ENCODE measurements around the gene CDKL1.

The CDKL1 gene

GRCh38 chr14:50340045-50340444, 56.6 kb downstream of the CDKL1 start:
- Histone ChIP-seq H3K4me1 (ENCODE audit: insufficient read depth, poor library complexity, severe bottlenecking) (peaks cover 9% of the 10 kb centered on the region), H3K36me3 (ENCODE audit: low read depth) (no peaks in the 10 kb centered on the region), H3K27me3 (ENCODE audit: insufficient read depth, poor library complexity, severe bottlenecking) (no peaks in the 10 kb centered on the region), H3K9me3 (ENCODE audit: severe bottlenecking) (no peaks in the 10 kb centered on the region), H3K27ac (ENCODE audit: poor library complexity, severe bottlenecking) (no peak overlapping the region), H3K4me3 (ENCODE audit: severe bottlenecking) (no peak overlapping the region)
- DNase-seq (ENCODE audit: low spot score) (no peak), ATAC-seq (ENCODE audit: low read depth) (no peak)
- TF ChIP-seq CTCF (IDR thresholded peaks at IDR 0.05; ENCODE audit: poor library complexity, severe bottlenecking): no peak

GRCh38 chr14:50339178-50339804, 57.4 kb downstream of the CDKL1 start:
- TF ChIP-seq CTCF (IDR thresholded peaks at IDR 0.05; ENCODE audit: poor library complexity, severe bottlenecking): no peak
- Histone ChIP-seq H3K27me3 (ENCODE audit: insufficient read depth, poor library complexity, severe bottlenecking) (no peaks in the 10 kb centered on the region), H3K4me3 (ENCODE audit: severe bottlenecking) (no peak overlapping the region), H3K36me3 (ENCODE audit: low read depth) (no peaks in the 10 kb centered on the region), H3K4me1 (ENCODE audit: insufficient read depth, poor library complexity, severe bottlenecking) (peaks cover 9% of the 10 kb centered on the region), H3K27ac (ENCODE audit: poor library complexity, severe bottlenecking) (no peak overlapping the region), H3K9me3 (ENCODE audit: severe bottlenecking) (no peaks in the 10 kb centered on the region)
- no peak for DNase-seq (ENCODE audit: low spot score)
- ATAC-seq (ENCODE audit: low read depth): no peak

GRCh38 chr14:50338587-50338986, 58.1 kb downstream of the CDKL1 start:
- ATAC-seq (ENCODE audit: low read depth): no peak

GRCh38 chr14:50335989-50336824, 60.5 kb downstream of the CDKL1 start:
- no peak for DNase-seq (ENCODE audit: low spot score)
- Histone ChIP-seq H3K27me3 (ENCODE audit: insufficient read depth, poor library complexity, severe bottlenecking) (no peaks in the 10 kb centered on the region), H3K27ac (ENCODE audit: poor library complexity, severe bottlenecking) (no peak overlapping the region), H3K4me3 (ENCODE audit: severe bottlenecking) (no peak overlapping the region), H3K4me1 (ENCODE audit: insufficient read depth, poor library complexity, severe bottlenecking) (peaks cover 10% of the 10 kb centered on the region), H3K36me3 (ENCODE audit: low read depth) (0 out of 2 replicates have a peak, but pooled peaks cover 3% of the 10 kb centered on the region), H3K9me3 (ENCODE audit: severe bottlenecking) (no peaks in the 10 kb centered on the region)
- TF ChIP-seq CTCF (IDR thresholded peaks at IDR 0.05; ENCODE audit: poor library complexity, severe bottlenecking): no peak
- ATAC-seq (ENCODE audit: low read depth): no peak

More at GRCh38 chr14:50338587-50338986, 58.1 kb downstream of the CDKL1 start:
- no peak for TF ChIP-seq CTCF (IDR thresholded peaks at IDR 0.05; ENCODE audit: poor library complexity, severe bottlenecking)
- Histone ChIP-seq H3K27ac (ENCODE audit: poor library complexity, severe bottlenecking) (no peak overlapping the region), H3K27me3 (ENCODE audit: insufficient read depth, poor library complexity, severe bottlenecking) (no peaks in the 10 kb centered on the region), H3K4me1 (ENCODE audit: insufficient read depth, poor library complexity, severe bottlenecking) (peaks cover 9% of the 10 kb centered on the region), H3K9me3 (ENCODE audit: severe bottlenecking) (no peaks in the 10 kb centered on the region), H3K4me3 (ENCODE audit: severe bottlenecking) (no peak overlapping the region), H3K36me3 (ENCODE audit: low read depth) (no peaks in the 10 kb centered on the region)
- no peak for DNase-seq (ENCODE audit: low spot score)
